HG03135 (cell line): Measurements from ENCODE around the gene ANKRD44.
"Not testable (repeated sequence)": the region's sequence is repeated elsewhere in the genome, so short reads cannot be mapped to it uniquely, and the experiment has no call there.

Experiments
- ATAC-seq: cut with Tn5 transposase; IDR thresholded peaks from one replicate; pipeline ENCODE4 v1.9.1; 2021; ENCODE audit warnings: mild to moderate bottlenecking, moderate library complexity; ENCODE audit not compliant: unreplicated experiment

Gene ANKRD44

GRCh38 chr2:197085665-197086064 lies 224.9 kb downstream of the ANKRD44 start:
- no peak for ATAC-seq

- ATAC-seq, result no peak
Measured at GRCh38 chr2:197081294-197081693, 229.3 kb downstream of the ANKRD44 start.

GRCh38 chr2:197080578-197081216 lies 229.9 kb downstream of the ANKRD44 start:
- no peak for ATAC-seq

- no peak for ATAC-seq
Measured at GRCh38 chr2:197079832-197080555, 230.6 kb downstream of the ANKRD44 start.

- ATAC-seq, result no peak
Measured at GRCh38 chr2:197079414-197079813, 231.2 kb downstream of the ANKRD44 start.

- no peak for ATAC-seq
Measured at GRCh38 chr2:197078535-197078934, 232.0 kb downstream of the ANKRD44 start.

GRCh38 chr2:197077336-197077735 lies 233.2 kb downstream of the ANKRD44 start:
- no peak for ATAC-seq

- ATAC-seq, result no peak
Measured at GRCh38 chr2:197076652-197077051, 233.9 kb downstream of the ANKRD44 start.

- no peak for ATAC-seq
Measured at GRCh38 chr2:197075754-197076337, 234.7 kb downstream of the ANKRD44 start.

GRCh38 chr2:197075281-197075680 lies 235.3 kb downstream of the ANKRD44 start:
- ATAC-seq, result no peak

GRCh38 chr2:197073701-197074433 lies 236.7 kb downstream of the ANKRD44 start:
- no peak for ATAC-seq

GRCh38 chr2:197073270-197073669 lies 237.3 kb downstream of the ANKRD44 start:
- no peak for ATAC-seq

GRCh38 chr2:197072533-197072932 lies 238.0 kb downstream of the ANKRD44 start:
- no peak for ATAC-seq

GRCh38 chr2:197071790-197072436 lies 238.7 kb downstream of the ANKRD44 start:
- no peak for ATAC-seq

- no peak for ATAC-seq
Measured at GRCh38 chr2:197071213-197071612, 239.4 kb downstream of the ANKRD44 start.

GRCh38 chr2:197069958-197070357 lies 240.6 kb downstream of the ANKRD44 start:
- ATAC-seq, result no peak

GRCh38 chr2:197062574-197062973 lies 248.0 kb downstream of the ANKRD44 start:
- not testable (repeated sequence) for ATAC-seq

GRCh38 chr2:197059477-197059876 lies 251.1 kb downstream of the ANKRD44 start:
- no peak for ATAC-seq

GRCh38 chr2:197058777-197059300 lies 251.7 kb downstream of the ANKRD44 start:
- ATAC-seq, result no peak

GRCh38 chr2:197057959-197058358 lies 252.6 kb downstream of the ANKRD44 start:
- ATAC-seq, result no peak

- no peak for ATAC-seq
Measured at GRCh38 chr2:197055045-197055444, 255.5 kb downstream of the ANKRD44 start.
